ENCODE measurements around the gene CD99L2.

GRCh38 chrX:150906694-150907093 is 8.2 kb upstream of the CD99L2 start:
- TF ChIP-seq TAF1 (IDR thresholded peaks at IDR 0.05; ENCODE audit: low read depth, low read length) (no peak), POLR2AphosphoS5 (IDR thresholded peaks at IDR 0.05; ENCODE audit: low read depth, low read length) (no peak), PAX5 (IDR thresholded peaks at IDR 0.05; ENCODE audit: insufficient read depth, low read length, severe bottlenecking) (no peak), POLR2A (IDR thresholded peaks at IDR 0.05; ENCODE audit: low read depth, low read length) (no peak)
